Effector CD4-positive, alpha-beta T cell (primary cell): ENCODE measurements around the gene NTNG2.

Experiments used
- DNase-seq: peaks from one replicate; pipeline ENCODE4 v3.0.0-alpha.2; 2020

Gene NTNG2

DNA sequence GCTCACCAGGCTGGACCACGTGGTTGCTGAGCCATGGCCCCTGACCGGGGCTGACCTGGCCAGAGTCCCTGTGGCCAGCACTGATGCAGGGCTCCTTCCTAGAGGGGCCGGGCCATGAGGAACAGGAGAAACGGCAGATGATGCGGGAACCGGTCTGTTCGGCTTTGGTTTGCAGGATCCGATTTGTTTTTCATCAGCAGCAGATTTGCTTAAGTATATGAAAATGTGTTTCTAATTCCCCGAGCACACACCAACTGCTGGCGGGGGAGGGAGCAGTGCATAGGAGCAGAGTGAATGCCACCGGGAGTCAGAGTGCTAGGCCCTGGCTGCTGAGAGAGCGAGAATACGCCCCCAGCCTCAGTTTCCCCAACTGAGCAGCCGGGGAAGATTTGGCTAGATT is 13.6 kb downstream of the NTNG2 start:
- DNase-seq = no peak

- no peak for DNase-seq
Measured at GRCh38 chr9:132176338-132176737, 14.5 kb downstream of the NTNG2 start.

DNA sequence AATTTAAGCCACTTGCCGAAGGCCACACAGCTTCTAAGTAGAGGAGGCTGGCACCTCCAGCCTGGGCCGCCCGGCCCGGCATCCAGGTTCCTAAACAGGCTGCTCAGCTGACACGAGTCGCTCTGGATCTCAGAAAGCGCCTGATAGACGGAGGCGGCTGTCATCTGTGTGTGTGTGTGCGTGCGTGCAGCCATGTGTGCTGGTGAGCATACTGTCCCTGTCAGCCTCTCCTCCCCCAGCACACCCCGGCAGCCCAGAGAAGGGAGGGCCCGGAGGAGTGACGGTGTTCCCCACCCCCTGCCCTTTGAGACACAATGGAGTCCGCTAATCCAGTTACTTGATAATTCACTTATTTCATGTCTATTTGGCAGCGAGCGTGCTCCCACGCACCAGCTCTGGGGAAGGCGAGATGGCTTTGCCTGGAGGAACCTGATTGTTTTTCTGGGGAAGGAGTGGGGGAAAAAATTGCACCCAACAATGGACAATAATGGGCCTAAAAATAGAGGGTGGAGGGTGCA is 20.0 kb downstream of the NTNG2 start:
- DNase-seq = no peak

DNA sequence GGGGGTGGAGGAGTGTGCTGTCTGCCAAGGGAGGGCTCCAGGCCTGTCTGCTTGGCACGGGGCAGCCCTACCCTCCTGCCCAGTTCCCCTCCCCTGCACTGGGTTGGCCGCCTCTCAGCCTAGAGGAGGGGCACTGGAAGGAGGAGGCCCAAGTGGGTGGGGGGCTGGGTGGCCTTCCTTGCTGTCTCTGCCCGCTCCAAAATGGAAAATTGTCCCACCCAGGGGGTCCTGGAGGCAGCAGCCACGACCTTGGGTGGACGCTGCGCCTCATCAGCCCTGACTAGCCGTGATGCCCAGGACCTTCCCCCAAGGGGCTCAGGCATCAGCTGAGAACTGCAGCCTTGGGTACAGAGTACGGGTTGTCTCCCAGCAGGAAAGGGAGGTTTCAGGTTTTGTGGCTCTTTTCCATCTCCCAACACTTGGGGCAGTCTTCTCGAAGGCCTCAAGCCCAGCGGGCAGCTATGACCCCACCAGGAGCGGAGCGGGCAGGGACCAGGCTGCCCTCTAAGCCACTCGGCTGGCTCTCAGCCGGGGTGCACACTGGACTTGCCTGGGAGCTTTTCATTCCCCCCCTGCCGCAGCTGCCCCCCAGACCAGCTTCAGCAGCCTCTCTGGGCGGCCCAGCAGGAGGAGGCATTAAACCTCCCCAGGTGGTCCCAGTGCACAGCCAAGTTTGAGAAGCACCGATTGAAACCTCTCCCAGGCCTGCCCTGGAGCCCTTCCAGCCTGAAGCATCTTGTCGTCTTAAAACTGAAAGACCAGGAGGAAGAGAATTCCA is 20.6 kb downstream of the NTNG2 start:
- DNase-seq = no peak

GRCh38 chr9:132183134-132183533 is 21.3 kb downstream of the NTNG2 start:
- DNase-seq = no peak

DNA sequence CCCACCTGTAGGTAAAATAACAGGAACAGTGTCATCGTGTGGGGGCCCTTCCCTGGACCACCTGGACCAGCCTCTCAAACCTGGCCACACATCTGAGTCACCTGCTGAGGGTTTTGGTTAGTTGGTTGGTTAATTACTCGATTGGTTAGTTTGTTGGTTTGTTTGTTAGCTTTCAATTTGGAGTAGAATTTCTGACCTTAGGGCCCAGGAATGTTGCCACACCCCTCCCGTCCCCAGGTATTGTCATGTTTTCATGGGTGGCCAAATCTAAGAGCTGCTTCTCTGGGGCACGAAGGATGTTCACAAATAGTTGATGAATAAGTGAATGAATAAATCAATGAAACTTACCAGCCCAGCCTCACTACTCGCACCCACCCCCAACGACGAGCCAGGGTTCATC is 21.9 kb downstream of the NTNG2 start:
- no peak for DNase-seq

- DNase-seq = no peak
Measured at GRCh38 chr9:132184124-132184523, 22.3 kb downstream of the NTNG2 start.

GRCh38 chr9:132185073-132186009 is 23.5 kb downstream of the NTNG2 start:
- no peak for DNase-seq

GRCh38 chr9:132187121-132187620 is 25.3 kb downstream of the NTNG2 start:
- no peak for DNase-seq

GRCh38 chr9:132190966-132191365 is 29.1 kb downstream of the NTNG2 start:
- DNase-seq = no peak

- no peak for DNase-seq
Measured at GRCh38 chr9:132192728-132193127, 30.9 kb downstream of the NTNG2 start.

DNA sequence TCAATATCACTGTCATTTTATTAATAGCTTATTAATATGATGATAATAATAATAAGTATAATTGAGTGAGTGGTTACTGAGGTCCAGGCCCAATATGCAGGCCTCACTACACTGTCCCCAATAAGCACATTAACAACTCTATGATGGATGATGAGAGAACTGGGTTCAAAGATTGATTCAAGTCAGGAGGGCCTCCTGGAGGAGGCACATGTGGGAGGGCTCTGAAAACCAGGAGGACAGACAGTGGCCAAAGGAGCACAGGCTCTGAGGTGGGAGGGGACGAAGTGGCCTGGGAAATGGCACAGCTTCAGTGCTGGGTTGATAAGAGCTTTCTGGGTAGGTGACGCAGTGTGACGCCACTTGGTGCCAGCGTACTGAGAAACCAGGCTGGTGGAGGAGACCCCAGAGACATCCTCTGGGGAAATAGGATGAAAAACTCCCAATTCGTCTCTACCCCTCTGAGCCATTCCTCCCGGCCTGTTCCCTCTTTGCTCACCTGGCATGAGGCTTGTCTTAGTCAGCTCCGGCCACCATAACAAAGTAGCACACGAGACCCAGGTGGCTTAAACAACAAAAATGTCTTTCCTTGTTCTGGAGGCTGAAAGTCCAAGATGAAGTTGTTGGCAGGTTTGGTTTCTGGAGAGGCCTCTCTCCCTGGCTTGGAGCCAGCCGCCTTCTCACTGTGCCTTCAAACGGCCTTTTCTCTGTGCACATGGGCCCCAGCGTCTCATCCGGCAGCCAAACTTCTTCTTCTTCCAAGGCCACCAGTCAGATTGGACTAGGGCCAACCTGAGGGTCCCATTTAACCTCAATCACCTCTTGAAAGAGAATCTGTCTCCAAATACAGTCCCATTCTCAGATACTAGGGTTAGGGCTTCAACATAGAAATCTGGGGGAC is 31.6 kb downstream of the NTNG2 start:
- DNase-seq = no peak

DNA sequence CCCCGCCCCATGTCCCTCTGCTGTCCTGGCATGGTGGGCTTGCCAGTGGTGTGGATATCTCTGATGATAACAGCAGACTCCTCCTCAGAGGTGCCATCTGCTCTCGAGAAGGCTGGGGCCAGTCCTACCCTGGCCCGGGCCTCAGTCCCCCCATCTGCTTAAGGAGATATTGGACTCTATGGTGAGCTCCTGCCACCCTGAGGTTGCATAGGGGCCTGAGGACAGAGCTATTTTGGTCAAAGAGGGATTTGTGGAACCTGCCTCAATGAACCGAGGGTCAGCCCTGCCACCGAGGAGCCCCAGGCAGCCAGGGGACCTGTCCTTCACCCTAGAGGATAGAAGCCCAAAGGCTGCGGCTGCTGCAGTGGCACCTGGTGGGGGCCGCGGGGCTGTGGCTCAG is 32.6 kb downstream of the NTNG2 start:
- no peak for DNase-seq

DNA sequence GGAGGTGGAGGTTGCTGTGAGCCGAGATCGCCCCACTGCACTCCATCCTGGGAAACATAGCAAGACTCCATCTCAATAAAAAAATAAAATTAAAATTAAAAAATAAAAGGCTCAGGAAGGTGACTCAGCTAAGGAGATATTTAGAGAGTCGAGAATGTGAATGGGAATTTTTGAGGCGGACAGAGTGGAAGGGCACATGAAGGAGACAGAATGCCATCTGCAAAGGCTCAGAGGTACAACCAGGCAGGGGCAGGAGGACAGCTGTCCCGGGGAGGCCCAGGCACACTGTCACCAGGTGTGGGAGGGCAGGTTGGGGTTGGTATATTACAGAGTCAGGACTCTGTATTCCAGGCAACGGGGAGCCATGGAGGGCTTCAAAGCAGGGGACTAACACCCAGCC is 35.5 kb downstream of the NTNG2 start:
- no peak for DNase-seq

GRCh38 chr9:132197856-132198550 is 36.1 kb downstream of the NTNG2 start:
- no peak for DNase-seq

DNA sequence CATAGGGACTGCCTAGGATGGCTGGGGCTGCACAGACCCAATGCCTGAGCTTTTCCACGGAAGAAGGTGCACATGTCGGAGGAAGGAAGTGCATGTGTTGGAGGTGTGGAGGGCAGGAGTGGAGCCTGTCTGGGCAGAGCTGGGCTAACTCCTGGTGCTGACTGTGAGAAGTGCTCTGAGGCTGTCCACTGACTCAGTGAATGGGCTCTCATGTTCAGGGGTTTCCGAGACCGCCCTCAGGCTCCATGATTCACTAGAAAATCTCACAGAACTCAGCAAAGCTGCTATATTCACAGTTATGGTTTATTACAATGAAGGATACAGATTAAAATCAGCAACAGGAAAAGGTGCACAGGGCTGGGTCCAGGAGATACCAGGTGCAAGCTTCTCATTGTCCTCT is 37.2 kb downstream of the NTNG2 start:
- DNase-seq = no peak

- no peak for DNase-seq
Measured at GRCh38 chr9:132200706-132201105, 38.8 kb downstream of the NTNG2 start.

DNA sequence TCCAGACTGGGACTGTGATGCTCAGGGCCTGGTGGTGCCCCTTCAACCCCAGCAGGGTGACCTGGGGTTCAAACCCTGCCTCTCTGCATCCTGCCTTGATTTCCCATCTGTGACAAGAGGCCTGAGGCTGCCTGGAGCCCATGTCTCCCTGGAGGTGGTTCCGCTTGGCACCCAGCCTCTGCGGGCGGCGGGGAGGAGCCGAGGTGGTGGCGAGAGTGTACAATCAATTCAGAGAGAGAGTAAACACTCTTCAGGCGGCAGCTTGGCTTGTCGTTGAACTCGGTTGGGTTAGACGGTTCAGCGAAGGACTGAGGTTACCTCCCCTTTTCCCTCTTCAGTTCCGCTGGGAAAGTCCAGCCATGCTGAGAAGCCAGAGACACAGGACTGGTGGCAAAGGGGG is 39.3 kb downstream of the NTNG2 start:
- no peak for DNase-seq

DNA sequence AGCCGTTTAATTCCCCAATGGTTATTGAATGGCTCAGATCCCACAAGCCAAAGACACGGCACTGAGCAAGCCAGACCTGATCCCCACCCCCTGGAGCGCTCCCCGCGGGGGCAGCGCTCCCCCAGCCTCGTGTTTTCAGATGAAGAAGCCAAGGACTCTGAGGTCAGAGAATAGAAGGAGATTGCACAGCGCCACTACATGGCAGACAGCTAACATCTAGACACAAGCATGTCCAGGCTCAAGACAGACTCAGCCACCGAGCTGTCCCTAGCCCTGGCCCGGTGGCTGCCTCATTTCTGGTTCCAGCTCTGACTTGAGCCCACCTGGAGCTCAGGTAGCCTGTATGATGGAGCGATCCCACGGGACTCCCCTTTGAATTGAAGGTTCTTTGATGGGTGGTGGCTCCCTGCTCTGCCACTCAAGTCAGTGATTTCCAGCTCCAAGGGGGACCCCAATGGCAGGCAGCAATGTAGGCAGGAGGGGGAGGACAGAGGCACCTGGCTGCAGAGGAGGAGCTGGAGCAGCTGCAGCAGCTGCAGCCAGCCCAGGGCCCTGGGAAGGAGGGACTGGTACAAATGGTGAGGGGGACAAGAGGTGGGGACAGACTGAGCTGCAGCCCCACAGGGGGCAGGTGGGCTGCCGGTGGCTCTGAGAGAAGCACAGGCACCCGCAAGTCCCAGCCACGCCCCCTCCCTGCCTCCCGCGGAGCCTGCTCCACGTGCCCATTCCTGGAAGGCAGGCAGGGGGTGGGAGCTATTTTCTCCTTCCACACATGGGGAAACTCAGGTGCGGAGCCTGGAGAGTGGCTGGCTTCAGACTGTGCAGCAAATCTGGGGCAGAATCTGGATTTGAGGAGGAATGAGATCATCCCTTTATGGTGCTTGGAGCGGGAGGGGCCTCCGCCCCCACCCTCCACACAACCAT is 40.2 kb downstream of the NTNG2 start:
- no peak for DNase-seq

DNA sequence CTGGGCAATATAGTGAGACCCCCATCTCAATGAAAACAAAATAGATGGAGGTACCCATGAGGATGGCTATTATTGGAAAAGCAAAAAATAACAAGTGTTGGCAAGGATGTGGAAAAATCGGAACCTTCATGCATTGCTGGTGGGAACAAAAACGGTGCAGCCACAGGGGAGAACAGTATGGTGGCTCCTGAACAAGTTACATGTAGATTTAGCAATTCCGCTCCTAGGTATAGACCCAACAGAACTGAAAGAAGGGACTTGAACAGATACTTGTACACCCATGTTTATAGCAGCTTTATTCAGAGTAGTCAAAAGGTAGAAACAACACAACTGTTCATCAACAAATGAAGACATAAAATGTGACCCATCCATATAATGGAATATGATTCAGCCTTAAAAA is 43.0 kb downstream of the NTNG2 start:
- DNase-seq = no peak

DNA sequence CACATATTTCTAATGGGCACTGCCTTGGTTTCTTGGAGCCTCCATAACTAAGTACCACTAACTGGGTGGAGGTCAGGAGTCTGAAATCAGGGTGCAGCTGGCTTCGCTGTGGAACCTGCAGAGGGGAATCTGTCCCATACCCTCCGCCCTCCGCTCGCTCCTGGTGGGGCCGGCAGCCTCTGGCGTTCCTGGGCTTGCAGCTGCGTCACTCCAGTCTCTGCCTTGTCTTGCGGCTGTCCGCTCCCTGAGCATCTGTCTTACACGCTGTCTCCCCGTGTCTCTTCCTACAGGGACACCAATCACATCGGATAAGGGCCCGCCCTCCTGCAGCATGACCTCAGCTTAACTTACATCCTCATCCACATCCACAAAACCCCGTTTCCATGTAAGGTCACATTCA is 45.4 kb downstream of the NTNG2 start:
- DNase-seq = no peak
